HG02852 (cell line): ENCODE results near the gene TPPP.
A peak's percentile ranks its signal among the peaks of the same experiment; 100 is the strongest.
"Not testable (repeated sequence)": the region's sequence is repeated elsewhere in the genome, so short reads cannot be mapped to it uniquely, and the experiment has no call there.

Experiments
- ATAC-seq: cut with Tn5 transposase; IDR thresholded peaks from one replicate; pipeline ENCODE4 v1.9.1; 2021; ENCODE audit warnings: mild to moderate bottlenecking, moderate library complexity; ENCODE audit not compliant: unreplicated experiment

The TPPP gene

GRCh38 chr5:695475-695874 lies 2.3 kb upstream of the TPPP start:
- ATAC-seq = not testable (repeated sequence)

DNA sequence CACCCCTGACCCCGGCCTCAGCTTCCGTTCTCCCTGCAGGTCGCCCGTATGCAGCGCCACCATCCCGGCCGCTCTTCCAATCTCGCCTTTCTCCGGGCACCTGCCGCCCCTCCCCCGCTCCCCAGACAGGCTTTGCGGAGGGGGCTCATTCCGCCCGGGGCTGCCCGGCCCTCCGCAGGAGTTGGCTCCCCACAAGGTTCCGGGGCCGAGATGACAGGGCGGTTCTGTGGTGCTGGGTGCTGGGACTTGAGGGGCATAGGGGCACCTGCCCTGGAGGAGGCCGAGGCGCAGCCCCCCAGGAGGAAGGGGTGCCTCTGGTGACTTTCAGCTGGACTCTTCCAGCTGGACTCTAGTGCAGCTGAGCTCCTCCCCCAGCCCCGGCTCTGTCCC lies 885 bp upstream of the TPPP start:
- ATAC-seq = peak; percentile 20

GRCh38 chr5:692529-693041 lies 567 bp downstream of the TPPP start:
- peak; percentile 12 for ATAC-seq

DNA sequence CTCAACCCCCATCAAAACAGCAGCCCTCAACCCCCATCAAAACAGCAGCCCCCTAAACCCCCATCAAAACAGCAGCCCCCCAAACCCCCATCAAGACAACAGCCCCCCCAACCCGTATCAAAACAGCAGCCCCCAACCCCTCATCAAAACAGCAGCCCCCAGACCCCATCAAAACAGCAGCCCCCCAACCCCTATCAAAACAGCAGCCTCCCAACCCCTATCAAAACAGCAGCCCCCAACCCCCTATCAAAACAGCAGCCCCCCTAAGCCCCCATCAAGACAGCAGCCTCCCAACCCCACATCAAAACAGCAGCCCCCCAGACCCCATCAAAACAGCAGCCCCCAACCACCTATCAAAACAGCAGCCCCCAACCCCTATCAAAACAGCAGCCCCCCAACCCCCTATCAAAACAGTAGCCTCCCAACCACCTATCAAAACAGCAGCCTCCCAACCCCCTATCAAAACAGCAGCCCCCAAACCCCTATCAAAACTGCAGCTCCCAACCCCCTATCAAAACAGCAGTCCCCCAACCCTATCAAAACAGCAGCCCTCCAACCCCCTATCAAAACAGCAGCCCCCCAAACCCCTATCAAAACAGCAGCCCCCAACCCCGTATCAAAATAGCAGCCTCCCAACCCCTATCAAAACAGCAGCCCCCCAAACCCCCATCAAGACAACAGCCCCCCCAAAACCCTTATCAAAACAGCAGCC lies 1.2 kb downstream of the TPPP start:
- ATAC-seq = no peak

DNA sequence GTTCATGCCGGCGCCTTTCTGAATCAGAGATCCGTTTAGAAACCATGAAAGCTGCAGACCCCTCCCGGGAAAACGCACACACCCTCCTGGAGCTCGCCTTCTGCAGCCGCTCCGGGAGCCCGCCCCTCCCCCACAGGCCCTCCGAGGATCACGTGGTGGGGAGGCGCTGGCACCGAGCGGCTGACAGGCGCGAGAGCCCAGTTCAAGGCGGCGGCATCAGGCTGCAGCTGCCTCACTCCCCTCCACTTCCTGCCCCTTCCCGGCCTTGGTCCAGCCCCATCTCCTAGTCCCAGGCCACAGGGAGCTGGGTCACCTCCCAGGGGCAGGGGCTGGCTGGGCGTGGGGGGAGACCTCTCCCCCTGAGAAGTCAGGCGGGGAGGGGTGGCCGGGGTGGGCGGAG lies 2.1 kb downstream of the TPPP start:
- ATAC-seq = not testable (repeated sequence)

DNA sequence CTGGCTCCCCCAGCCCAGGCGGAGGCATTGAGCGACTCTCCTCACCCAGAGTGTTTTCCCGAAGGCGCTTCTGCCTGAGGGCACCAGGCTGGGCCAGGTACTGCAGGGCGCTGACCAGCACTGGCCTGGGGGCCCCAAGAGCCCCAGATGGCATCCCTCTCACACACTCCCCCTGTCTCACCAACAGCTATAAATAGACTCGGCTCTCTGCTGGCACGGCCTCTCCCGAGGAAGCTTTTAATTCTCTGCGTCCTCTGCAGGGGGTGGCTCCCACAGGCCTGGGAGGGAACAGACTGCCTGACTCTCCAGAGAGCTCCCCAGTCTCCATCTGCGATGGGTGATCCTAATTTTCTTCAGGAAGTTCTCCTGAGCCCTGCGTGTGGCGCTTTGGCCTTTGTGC lies 2.9 kb downstream of the TPPP start:
- not testable (repeated sequence) for ATAC-seq

GRCh38 chr5:688348-689010 lies 4.7 kb downstream of the TPPP start:
- not testable (repeated sequence) for ATAC-seq

- ATAC-seq = not testable (repeated sequence)
These were observed 6.2 kb downstream of the TPPP start for GRCh38 chr5:686936-687335.

DNA sequence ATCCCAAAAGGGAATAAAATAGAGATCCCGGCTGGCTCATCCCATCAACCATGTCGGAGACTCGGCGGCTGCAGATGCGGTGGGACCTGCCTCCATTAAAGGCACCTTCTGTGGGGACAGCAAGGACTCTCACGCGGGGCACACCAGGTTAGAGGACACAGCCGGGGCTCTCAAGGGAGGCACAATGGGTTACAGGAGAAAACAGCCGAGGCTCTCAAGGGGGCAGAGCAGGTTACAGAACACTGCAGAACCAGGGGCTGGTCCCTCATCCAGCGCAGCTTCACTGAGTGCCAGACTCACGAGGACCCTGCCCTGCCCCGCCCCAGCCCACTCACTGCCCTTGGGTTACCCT lies 7.0 kb downstream of the TPPP start:
- ATAC-seq = not testable (repeated sequence)

DNA sequence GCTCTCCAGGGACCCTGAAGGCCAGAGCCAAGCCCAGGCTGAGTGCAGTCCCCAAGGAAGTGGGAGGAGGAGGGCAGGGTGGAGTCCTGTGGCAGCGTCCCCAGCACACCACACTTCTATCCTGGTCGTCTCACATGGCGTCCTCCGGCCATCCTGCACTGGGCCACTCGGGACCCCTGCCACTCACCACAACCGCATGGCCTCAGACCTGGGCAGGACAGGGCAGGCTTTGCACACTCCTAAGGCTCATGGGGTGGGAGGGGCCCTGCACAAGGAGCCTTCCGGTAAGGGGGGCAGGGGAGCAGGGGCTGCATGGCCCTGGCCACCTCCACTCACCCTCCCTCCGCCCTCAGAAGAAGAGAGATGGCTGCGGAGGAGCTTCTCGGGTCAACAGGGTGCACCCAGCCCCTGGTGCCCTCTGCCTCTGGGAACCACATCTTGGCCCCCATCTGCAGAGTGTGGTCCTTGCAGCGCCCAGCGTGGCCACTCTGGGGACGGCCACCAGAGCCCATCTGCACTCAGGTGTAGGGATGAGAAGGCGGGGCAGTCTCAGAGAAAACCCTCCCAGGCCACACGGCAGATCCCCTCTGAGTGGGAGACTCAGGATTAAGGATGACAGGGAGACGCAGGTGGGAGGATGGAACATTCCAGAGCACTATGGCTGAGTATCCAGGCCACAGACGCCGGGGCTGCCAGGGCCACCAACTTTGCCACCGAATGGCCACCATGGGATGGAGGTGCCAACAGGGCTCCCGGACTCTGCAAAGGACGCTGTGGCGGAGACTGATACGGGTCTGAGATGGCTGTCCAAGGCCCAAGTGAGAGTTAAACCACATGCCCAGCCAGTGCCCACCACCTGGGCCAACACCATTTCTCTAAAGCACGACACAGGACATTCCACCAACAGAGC lies 7.6 kb downstream of the TPPP start:
- no peak for ATAC-seq

DNA sequence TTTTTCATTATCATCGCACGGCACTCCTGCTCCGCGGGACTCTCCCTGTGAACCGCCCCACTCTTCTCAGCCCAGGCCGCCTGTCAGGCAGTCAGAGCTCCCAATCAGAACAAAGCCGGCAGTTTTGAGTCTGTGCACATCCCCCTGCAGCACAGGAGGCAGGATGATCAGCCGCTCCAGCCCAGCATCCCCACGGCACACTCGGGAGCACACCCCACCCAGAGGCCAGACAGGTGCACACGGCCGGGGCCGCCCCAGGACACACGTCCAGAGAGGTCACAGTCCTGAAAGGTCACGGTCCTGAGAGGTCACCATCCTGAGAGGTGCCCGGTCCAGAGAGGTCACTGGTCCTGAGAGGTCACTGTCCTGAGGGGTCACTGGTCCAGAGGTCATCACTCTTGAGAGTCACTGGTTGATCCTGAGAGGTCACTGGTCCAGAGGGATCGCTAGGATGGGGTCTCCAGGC lies 8.4 kb downstream of the TPPP start:
- ATAC-seq = no peak

DNA sequence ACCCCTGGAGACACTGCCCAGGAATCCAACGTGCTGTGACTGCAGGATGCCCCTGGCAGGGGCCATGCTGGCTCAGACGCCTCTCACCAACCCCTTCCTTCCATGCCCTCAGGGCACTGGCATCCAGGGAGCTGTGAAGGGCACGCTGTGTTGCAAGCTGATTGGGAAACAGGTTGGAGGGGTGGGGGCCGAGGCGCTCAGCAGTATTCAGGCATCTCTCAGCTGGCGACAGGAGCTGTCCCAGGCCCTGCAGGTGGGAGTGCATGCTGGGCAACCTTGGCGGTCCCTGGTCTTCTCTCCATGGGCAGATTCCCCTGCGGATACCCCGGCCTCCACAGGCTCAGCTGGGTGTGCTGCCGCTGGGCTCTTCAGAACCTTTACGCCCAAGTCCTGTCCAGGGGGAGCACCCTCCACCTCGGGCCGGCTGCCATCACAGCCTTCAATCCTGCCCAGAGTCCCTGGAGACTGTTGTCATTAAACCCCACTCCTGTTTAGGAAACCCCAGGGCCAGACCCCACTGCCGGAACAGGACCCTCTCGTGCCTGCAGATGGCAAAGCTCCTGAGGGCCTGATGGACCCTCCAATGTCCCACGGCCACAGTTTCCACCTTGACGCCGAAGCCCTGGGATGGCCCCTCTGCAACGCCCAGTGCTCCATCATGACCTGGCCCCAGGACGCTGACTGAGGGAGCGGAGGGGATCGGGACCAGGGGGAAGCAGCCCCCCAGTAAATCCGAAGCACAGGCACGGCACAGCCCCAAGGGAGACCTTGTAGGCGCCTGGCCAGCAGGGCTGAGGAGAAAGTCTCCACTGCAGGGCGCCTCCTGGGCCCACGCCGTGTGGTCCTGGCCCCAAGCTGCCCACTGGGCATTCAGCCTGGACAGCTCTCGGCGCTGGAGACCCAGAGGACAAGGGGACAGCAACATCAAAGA lies 9.3 kb downstream of the TPPP start:
- no peak for ATAC-seq

DNA sequence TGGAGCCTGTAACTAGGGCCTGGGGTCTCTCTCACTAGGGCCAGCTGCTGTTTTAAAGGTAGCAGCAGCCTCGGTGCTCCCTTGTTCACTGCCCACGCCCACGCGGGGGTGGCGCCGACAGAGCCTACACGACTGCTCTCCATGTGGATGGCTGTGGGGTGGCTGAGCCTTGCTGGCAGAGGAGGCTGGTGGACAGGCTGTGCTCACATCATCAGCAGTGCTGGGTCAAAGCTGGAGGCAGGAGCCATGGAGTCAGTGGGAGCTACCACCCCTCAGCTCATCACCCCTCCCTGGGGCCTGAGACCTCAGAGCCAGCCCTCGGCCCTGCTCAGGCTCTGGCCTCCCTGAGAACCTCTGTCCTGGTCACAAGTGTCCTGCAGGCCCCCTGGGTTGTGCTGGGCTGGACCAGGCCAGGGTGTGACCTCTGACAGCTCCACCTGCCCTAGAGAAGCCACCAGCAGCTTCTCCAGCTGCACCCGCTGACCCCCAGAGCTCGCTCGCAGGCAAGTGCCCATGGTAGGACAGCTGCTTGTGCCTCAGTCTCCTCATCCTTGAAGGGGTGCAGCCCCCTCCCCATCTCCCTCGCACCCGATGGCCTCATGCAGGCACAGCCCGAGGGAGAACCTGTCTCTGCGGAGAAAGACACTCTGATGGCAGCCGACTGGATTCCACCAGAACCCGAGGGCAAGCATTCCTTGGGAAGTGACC lies 10.3 kb downstream of the TPPP start:
- ATAC-seq = not testable (repeated sequence)

- ATAC-seq = not testable (repeated sequence)
These were observed 10.9 kb downstream of the TPPP start for GRCh38 chr5:682216-682615.

- not testable (repeated sequence) for ATAC-seq
These were observed 11.6 kb downstream of the TPPP start for GRCh38 chr5:681317-682191.

GRCh38 chr5:680836-681235 lies 12.3 kb downstream of the TPPP start:
- not testable (repeated sequence) for ATAC-seq

- not testable (repeated sequence) for ATAC-seq
These were observed 12.9 kb downstream of the TPPP start for GRCh38 chr5:680118-680795.
